HEK293 (cell line): ENCODE measurements around the gene ZNF69.
"Not testable (repeated sequence)": the region's sequence is repeated elsewhere in the genome, so short reads cannot be mapped to it uniquely, and the experiment has no call there.

Source experiments
- YY1 ChIP-seq: fragments of 450-650 bp; formaldehyde crosslinking; IDR thresholded peaks from 2 replicates; pipeline ENCODE4 v1.5.1; 2018; ENCODE audit warnings: missing biosample characterization, missing genetic modification characterization
- ZNF391 ChIP-seq: fragments of 450-650 bp; formaldehyde crosslinking; IDR thresholded peaks from 2 replicates; pipeline ENCODE4 v1.5.1; 2016; ENCODE audit warnings: low read depth, missing biosample characterization, missing genetic modification characterization, borderline replicate concordance
- ZNF548 ChIP-seq: fragments of 450-650 bp; formaldehyde crosslinking; IDR thresholded peaks from 2 replicates; pipeline ENCODE4 v1.5.1; 2016; ENCODE audit warnings: missing biosample characterization, missing genetic modification characterization
- TF ChIP-seq, protein P1 (sequence below): fragments of 450-650 bp; formaldehyde crosslinking; IDR thresholded peaks from 2 replicates; pipeline ENCODE4 v1.5.1; 2016; ENCODE audit warnings: missing biosample characterization, missing genetic modification characterization

DNA sequence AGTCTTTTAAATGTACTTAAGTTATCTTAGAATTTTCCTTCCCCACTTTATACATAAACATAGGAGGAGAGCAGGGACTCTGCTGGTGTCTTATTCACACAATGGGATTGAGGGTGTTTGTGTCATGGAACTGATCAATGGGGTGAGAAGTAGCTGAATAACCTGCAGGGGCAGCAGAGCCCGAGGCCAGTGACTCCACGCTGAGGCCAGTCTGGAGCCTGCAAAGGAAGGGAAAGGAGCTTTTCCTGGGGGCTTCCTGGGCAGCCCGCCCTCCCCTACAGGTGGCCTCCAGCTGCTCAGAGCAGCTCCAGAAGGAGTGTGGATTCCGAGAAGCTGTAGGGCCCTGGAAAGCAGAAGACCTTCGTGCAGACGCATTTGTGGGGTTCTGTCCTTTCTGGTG is 40.0 kb upstream of the ZNF69 start:
- not testable (repeated sequence) for TF ChIP-seq ZNF548 (tag by site-specific recombination); ZNF391 (tag by site-specific recombination); YY1
- TF ChIP-seq, protein P1, sequence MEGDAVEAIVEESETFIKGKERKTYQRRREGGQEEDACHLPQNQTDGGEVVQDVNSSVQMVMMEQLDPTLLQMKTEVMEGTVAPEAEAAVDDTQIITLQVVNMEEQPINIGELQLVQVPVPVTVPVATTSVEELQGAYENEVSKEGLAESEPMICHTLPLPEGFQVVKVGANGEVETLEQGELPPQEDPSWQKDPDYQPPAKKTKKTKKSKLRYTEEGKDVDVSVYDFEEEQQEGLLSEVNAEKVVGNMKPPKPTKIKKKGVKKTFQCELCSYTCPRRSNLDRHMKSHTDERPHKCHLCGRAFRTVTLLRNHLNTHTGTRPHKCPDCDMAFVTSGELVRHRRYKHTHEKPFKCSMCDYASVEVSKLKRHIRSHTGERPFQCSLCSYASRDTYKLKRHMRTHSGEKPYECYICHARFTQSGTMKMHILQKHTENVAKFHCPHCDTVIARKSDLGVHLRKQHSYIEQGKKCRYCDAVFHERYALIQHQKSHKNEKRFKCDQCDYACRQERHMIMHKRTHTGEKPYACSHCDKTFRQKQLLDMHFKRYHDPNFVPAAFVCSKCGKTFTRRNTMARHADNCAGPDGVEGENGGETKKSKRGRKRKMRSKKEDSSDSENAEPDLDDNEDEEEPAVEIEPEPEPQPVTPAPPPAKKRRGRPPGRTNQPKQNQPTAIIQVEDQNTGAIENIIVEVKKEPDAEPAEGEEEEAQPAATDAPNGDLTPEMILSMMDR (tag by site-specific recombination) = not testable (repeated sequence)
